Keratinocyte (primary cell): ENCODE measurements around the gene SIRT7. TPM values are rescaled to one million over a fixed set of nuclear protein-coding genes. Genes with fewer than 3 reads are reported as not detected.

ENCODE experiments used
- DNase-seq: peaks from one replicate; pipeline ENCODE4 v3.0.0-alpha.2; 2011; ENCODE audit warnings: low read depth, missing footprints, low spot score
- FAIRE-seq: peaks from 2 replicates; lab custom pipeline; 2011; peaks lifted over from hg19 to GRCh38; lab: Jason Lieb, UNC
- H2AFZ ChIP-seq: 2 replicates; pipeline ENCODE4 v1.6.0; 2012; ENCODE audit warnings: low read length, control low read depth, inconsistent platforms; ENCODE audit not compliant: control insufficient read depth
- H3K27ac ChIP-seq: 2 replicates; pipeline ENCODE4 v1.5.1; 2011; ENCODE audit warnings: low read length; ENCODE audit not compliant: control insufficient read depth, insufficient read depth
- H3K27me3 ChIP-seq: 3 replicates; pipeline ENCODE4 v1.6.0; 2011; ENCODE audit warnings: low read length; ENCODE audit not compliant: control insufficient read depth, insufficient read depth; ENCODE audit errors: extremely low read depth
- H3K36me3 ChIP-seq, 2 experiments: 2 replicates in 1 of 2; 3 replicates in 1 of 2; pipeline ENCODE4 v1.5.1; 2011; ENCODE audit warnings: low read length in 2 of 2, mild to moderate bottlenecking in 1 of 2; ENCODE audit not compliant: control insufficient read depth in 2 of 2, insufficient read depth in 2 of 2; ENCODE audit errors: extremely low read depth in 1 of 2
- H3K4me1 ChIP-seq: 3 replicates; pipeline ENCODE4 v1.5.1; 2011; ENCODE audit warnings: low read length; ENCODE audit not compliant: control insufficient read depth, insufficient read depth; ENCODE audit errors: extremely low read depth
- H3K4me2 ChIP-seq: 3 replicates; pipeline ENCODE4 v1.6.0; 2011; ENCODE audit warnings: low read depth, low read length; ENCODE audit not compliant: control insufficient read depth, insufficient read depth; ENCODE audit errors: extremely low read depth
- H3K4me3 ChIP-seq, 3 experiments: fragments of 200-600 bp in 1 of 3; sonication (generic) in 1 of 3; 2 replicates in 2 of 3; 3 replicates in 1 of 3; pipeline ENCODE4 v1.5.1; 2011 to 2016; ENCODE audit warnings: low read length in 3 of 3, mild to moderate bottlenecking in 3 of 3, control low read depth in 2 of 3, inconsistent platforms in 1 of 3, low read depth in 1 of 3, mixed read lengths in 1 of 3, mixed run types in 1 of 3, moderate library complexity in 1 of 3; ENCODE audit not compliant: control insufficient read depth in 2 of 3, insufficient read depth in 2 of 3; ENCODE audit errors: extremely low read depth in 1 of 3
- H3K79me2 ChIP-seq: 2 replicates; pipeline ENCODE4 v1.6.0; 2012; ENCODE audit warnings: low read length; ENCODE audit not compliant: control insufficient read depth, insufficient read depth
- H3K9ac ChIP-seq: 3 replicates; pipeline ENCODE4 v1.6.0; 2011; ENCODE audit warnings: low read length; ENCODE audit not compliant: control insufficient read depth, insufficient read depth; ENCODE audit errors: extremely low read depth
- H3K9me1 ChIP-seq: 3 replicates; pipeline ENCODE4 v1.6.0; 2011; ENCODE audit warnings: low read length; ENCODE audit not compliant: control insufficient read depth, insufficient read depth; ENCODE audit errors: extremely low read depth
- H3K9me3 ChIP-seq: 2 replicates; pipeline ENCODE4 v1.5.1; 2012; ENCODE audit warnings: low read depth, low read length; ENCODE audit not compliant: control insufficient read depth
- H4K20me1 ChIP-seq: 3 replicates; pipeline ENCODE4 v1.6.0; 2011; ENCODE audit warnings: low read length; ENCODE audit not compliant: control insufficient read depth, insufficient read depth; ENCODE audit errors: extremely low read depth
- EZH2 ChIP-seq: IDR thresholded peaks from one replicate; pipeline ENCODE4 v1.6.1; 2012; ENCODE audit warnings: inconsistent platforms, mild to moderate bottlenecking, low read length, moderate library complexity
- dilution Hi-C: fragments of 300-500 bp; cut with MboI; formaldehyde crosslinking; loops from one replicate; pipeline ENCODE4 v1.7.0; 2020; ENCODE audit warnings: low sequenced_read_pairs; ENCODE audit not compliant: extremely low pct_ligation_motif_present
- polyA plus RNA-seq, 5 experiments: library from polyadenylated mRNA; depleted of rRNA in 3 of 5; stranded (reverse) in 3 of 5; stranded (forward) in 1 of 5; unstranded in 1 of 5; fragments of >200 nt; gene quantifications; 1 replicate in 1 of 5; 2 replicates in 3 of 5; 3 replicates in 1 of 5; pipeline versions ENCODE4 v1.2.1 to v1.2.3, GENCODE V29; 2011 to 2012; ENCODE audit warnings: missing spikeins in 2 of 5, low read depth in 1 of 5, low replicate concordance in 1 of 5
- TF ChIP-seq, protein P1 (sequence below), 3 experiments: IDR thresholded peaks in 1 of 3; conservative IDR thresholded peaks in 1 of 3; optimal IDR thresholded peaks in 1 of 3; 2 replicates in 2 of 3; 3 replicates in 1 of 3; pipeline versions ENCODE3 to v1.5.1; 2011; ENCODE audit warnings: low read length in 3 of 3, mild to moderate bottlenecking in 3 of 3, moderate library complexity in 2 of 3, control low read depth in 1 of 3, inconsistent platforms in 1 of 3; ENCODE audit not compliant: insufficient read depth in 2 of 3; ENCODE audit errors: extremely low read depth in 1 of 3

The SIRT7 gene
- polyA plus RNA-seq, 1 donor (not counting 4 experiments of a cell fraction or from before 2014, with no cell fraction given): 6.9 TPM

DNA sequence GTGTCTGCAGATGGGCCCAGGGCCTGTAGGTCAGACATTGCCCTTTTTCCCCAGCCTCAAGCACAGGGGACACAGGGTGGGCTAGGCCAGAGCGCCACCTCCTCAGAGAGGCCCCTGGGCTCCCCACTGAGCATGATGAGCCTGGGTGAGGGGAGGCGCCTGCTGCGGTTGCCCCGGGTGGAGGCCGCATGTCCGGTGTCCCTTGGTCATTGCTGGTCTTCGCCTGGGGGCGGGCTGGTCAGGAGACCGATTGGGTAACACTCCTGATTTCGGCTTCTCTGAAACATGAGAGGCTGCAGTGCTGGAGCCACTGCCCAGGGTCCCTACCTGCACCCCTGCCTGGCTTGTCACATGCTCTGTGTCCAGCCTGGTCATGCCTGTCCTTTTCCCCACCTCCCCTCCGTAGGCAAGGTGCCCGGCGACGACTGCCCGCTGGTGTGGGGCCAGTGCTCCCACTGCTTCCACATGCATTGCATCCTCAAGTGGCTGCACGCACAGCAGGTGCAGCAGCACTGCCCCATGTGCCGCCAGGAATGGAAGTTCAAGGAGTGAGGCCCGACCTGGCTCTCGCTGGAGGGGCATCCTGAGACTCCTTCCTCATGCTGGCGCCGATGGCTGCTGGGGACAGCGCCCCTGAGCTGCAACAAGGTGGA is 18.3 kb downstream of the SIRT7 start:
- H3K27ac ChIP-seq: no peak overlapping the region
- peaks cover 35% of the 10 kb centered on the region for H3K4me1 ChIP-seq
- H4K20me1 ChIP-seq: peaks cover 14% of the 10 kb centered on the region
- DNase-seq (no peak), FAIRE-seq (no peak)
- H3K9me3 ChIP-seq: no peaks in the 10 kb centered on the region
- H3K27me3 ChIP-seq: no peaks in the 10 kb centered on the region
- dilution Hi-C loops: no loop called here
- H3K9me1 ChIP-seq: no peaks in the 10 kb centered on the region
- H3K9ac ChIP-seq: no peak overlapping the region
- H3K36me3 ChIP-seq: peaks cover 17 to 36% of the 10 kb centered on the region in 2 experiments
- H3K4me3 ChIP-seq: no peak overlapping the region
- no peak overlapping the region for H2AFZ ChIP-seq
- TF ChIP-seq, protein P1, sequence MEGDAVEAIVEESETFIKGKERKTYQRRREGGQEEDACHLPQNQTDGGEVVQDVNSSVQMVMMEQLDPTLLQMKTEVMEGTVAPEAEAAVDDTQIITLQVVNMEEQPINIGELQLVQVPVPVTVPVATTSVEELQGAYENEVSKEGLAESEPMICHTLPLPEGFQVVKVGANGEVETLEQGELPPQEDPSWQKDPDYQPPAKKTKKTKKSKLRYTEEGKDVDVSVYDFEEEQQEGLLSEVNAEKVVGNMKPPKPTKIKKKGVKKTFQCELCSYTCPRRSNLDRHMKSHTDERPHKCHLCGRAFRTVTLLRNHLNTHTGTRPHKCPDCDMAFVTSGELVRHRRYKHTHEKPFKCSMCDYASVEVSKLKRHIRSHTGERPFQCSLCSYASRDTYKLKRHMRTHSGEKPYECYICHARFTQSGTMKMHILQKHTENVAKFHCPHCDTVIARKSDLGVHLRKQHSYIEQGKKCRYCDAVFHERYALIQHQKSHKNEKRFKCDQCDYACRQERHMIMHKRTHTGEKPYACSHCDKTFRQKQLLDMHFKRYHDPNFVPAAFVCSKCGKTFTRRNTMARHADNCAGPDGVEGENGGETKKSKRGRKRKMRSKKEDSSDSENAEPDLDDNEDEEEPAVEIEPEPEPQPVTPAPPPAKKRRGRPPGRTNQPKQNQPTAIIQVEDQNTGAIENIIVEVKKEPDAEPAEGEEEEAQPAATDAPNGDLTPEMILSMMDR (optimal IDR thresholded peaks at IDR 0.05 in 1 of 3, IDR thresholded peaks at IDR 0.05 in 1 of 3, conservative IDR thresholded peaks at IDR 0.05 in 1 of 3; ENCODE audit: extremely low read depth in 1 of 3, insufficient read depth in 2 of 3, low read length in 3 of 3): no peak
- no peak for TF ChIP-seq EZH2
- H3K79me2 ChIP-seq: no peaks in the 10 kb centered on the region
- no peak overlapping the region for H3K4me2 ChIP-seq

DNA sequence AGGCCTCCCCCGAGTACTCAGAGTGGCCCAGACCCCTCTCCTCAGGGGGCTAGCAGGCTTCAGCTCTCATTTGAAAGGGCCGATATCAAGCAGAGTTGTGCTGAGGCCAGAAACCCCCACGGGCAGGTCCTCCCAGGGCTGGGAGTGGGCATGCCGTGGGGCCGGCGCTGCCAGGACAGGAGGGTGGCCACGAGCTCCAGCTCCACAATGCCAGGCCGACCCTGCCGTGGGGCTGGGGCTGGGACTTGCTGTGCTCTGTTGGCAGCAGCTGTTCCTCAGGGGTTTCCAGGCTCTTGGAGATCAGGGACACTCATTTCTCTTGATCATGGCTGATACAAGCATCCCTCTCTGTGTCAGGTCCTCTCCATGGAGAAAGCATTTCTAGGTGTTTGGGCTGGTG is 19.1 kb downstream of the SIRT7 start:
- Histone ChIP-seq H3K36me3 (peaks cover 16 to 36% of the 10 kb centered on the region in 2 experiments), H3K9ac (peak overlapping the region; percentile 36), H3K9me3 (no peaks in the 10 kb centered on the region), H3K79me2 (peaks cover 3% of the 10 kb centered on the region), H4K20me1 (peaks cover 14% of the 10 kb centered on the region), H3K4me1 (peaks cover 35% of the 10 kb centered on the region), H3K27me3 (no peaks in the 10 kb centered on the region), H3K27ac (peak overlapping the region; percentile 65), H3K4me3 (no peak overlapping the region), H3K4me2 (peak overlapping the region; percentile 31), H2AFZ (no peak overlapping the region), H3K9me1 (no peaks in the 10 kb centered on the region)
- TF ChIP-seq EZH2: no peak
- TF ChIP-seq, protein P1 (optimal IDR thresholded peaks at IDR 0.05 in 1 of 3, IDR thresholded peaks at IDR 0.05 in 1 of 3, conservative IDR thresholded peaks at IDR 0.05 in 1 of 3; ENCODE audit: extremely low read depth in 1 of 3, insufficient read depth in 2 of 3, low read length in 3 of 3): no peak
- dilution Hi-C loops: no loop called here
- FAIRE-seq (no peak), DNase-seq (no peak)
